HEK293 (cell line): ENCODE data around the gene TTC7B.

Experiments
- CTCF ChIA-PET: fragments of 350-600 bp; formaldehyde crosslinking; extraction: SDS; loops from one replicate; lab custom pipeline; 2021; ENCODE audit warnings: antibody characterized with exemption; lab: Yijun Ruan, JAX
- POLR2A ChIA-PET: fragments of 300-600 bp; formaldehyde crosslinking; extraction: SDS; loops from one replicate; lab custom pipeline; 2020; ENCODE audit warnings: antibody characterized with exemption, inconsistent platforms; lab: Yijun Ruan, JAX
- H3K27ac ChIP-seq: fragments of 200-500 bp; sonication (Bioruptor generic); 2 replicates; pipeline ENCODE4 v1.5.1; 2014; ENCODE audit warnings: low read depth, low read length, control low read depth, inconsistent platforms; ENCODE audit errors: extremely low read depth
- H3K36me3 ChIP-seq, 2 experiments: fragments of 200-500 bp in 1 of 2; sonication (Bioruptor generic) in 1 of 2; 1 replicate in 1 of 2; 2 replicates in 1 of 2; pipeline ENCODE4 v1.5.1; 2014 to 2017; ENCODE audit warnings: inconsistent platforms in 2 of 2, low read length in 2 of 2; ENCODE audit not compliant: control insufficient read depth in 2 of 2, insufficient read depth in 1 of 2
- H3K4me1 ChIP-seq: fragments of 200-500 bp; sonication (Bioruptor generic); 2 replicates; pipeline ENCODE4 v1.5.1; 2014; ENCODE audit warnings: mild to moderate bottlenecking, low read length, inconsistent platforms; ENCODE audit not compliant: control insufficient read depth, insufficient read depth
- H3K4me3 ChIP-seq: 2 replicates; pipeline ENCODE4 v1.5.1; 2011; ENCODE audit warnings: low read depth, mild to moderate bottlenecking, control low read depth, low read length, moderate library complexity
- H3K9me3 ChIP-seq: fragments of 200-500 bp; sonication (Bioruptor generic); 2 replicates; pipeline ENCODE4 v1.5.1; 2014; ENCODE audit warnings: low read depth, low read length, inconsistent platforms; ENCODE audit not compliant: control insufficient read depth, insufficient read depth
- BCL11B ChIP-seq: fragments of 450-650 bp; formaldehyde crosslinking; IDR thresholded peaks from 2 replicates; pipeline ENCODE4 v1.5.1; 2016; ENCODE audit warnings: low read depth, missing biosample characterization, missing genetic modification characterization
- FEZF1 ChIP-seq: fragments of 450-650 bp; formaldehyde crosslinking; IDR thresholded peaks from 2 replicates; pipeline ENCODE4 v1.5.1; 2016; ENCODE audit warnings: missing biosample characterization, missing genetic modification characterization
- GLIS1 ChIP-seq: fragments of 450-650 bp; formaldehyde crosslinking; IDR thresholded peaks from 2 replicates; pipeline ENCODE4 v1.5.1; 2016; ENCODE audit warnings: missing biosample characterization, missing genetic modification characterization
- SCRT1 ChIP-seq: fragments of 450-650 bp; formaldehyde crosslinking; IDR thresholded peaks from 2 replicates; pipeline ENCODE4 v1.5.1; 2016; ENCODE audit warnings: missing biosample characterization, missing genetic modification characterization, borderline replicate concordance
- SP3 ChIP-seq: fragments of 450-650 bp; formaldehyde crosslinking; IDR thresholded peaks from 2 replicates; pipeline ENCODE4 v1.5.1; 2016; ENCODE audit warnings: missing biosample characterization, missing genetic modification characterization
- ZNF112 ChIP-seq: fragments of 450-650 bp; formaldehyde crosslinking; IDR thresholded peaks from 2 replicates; pipeline ENCODE4 v1.5.0; 2017; ENCODE audit warnings: missing biosample characterization, missing genetic modification characterization
- ZNF133 ChIP-seq: fragments of 450-650 bp; formaldehyde crosslinking; IDR thresholded peaks from 2 replicates; pipeline ENCODE4 v1.5.1; 2016; ENCODE audit warnings: missing biosample characterization, missing genetic modification characterization
- ZNF214 ChIP-seq: fragments of 450-650 bp; formaldehyde crosslinking; IDR thresholded peaks from 2 replicates; pipeline ENCODE4 v1.5.1; 2017; ENCODE audit warnings: missing biosample characterization, mild to moderate bottlenecking, missing genetic modification characterization, borderline replicate concordance
- ZNF266 ChIP-seq: fragments of 450-650 bp; formaldehyde crosslinking; IDR thresholded peaks from 2 replicates; pipeline ENCODE4 v1.5.1; 2016; ENCODE audit warnings: missing biosample characterization, missing genetic modification characterization, low read depth
- ZNF529 ChIP-seq: fragments of 450-650 bp; formaldehyde crosslinking; IDR thresholded peaks from 2 replicates; pipeline ENCODE4 v1.5.1; 2017; ENCODE audit warnings: missing genetic modification characterization, missing biosample characterization; ENCODE audit not compliant: insufficient replicate concordance
- ZNF571 ChIP-seq: fragments of 450-650 bp; formaldehyde crosslinking; IDR thresholded peaks from 2 replicates; pipeline ENCODE4 v1.5.0; 2017; ENCODE audit warnings: missing biosample characterization, missing genetic modification characterization
- ZNF585B ChIP-seq: fragments of 450-650 bp; formaldehyde crosslinking; IDR thresholded peaks from 2 replicates; pipeline ENCODE4 v1.5.1; 2016; ENCODE audit warnings: missing biosample characterization, missing genetic modification characterization
- ZNF623 ChIP-seq: fragments of 450-650 bp; formaldehyde crosslinking; IDR thresholded peaks from 2 replicates; pipeline ENCODE4 v1.5.1; 2016; ENCODE audit warnings: missing biosample characterization, missing genetic modification characterization
- ZNF785 ChIP-seq: fragments of 450-650 bp; formaldehyde crosslinking; IDR thresholded peaks from 2 replicates; pipeline ENCODE4 v1.5.1; 2016; ENCODE audit warnings: missing biosample characterization, missing genetic modification characterization
- ZNF843 ChIP-seq: fragments of 450-650 bp; formaldehyde crosslinking; IDR thresholded peaks from 2 replicates; pipeline ENCODE4 v1.5.1; 2016; ENCODE audit warnings: missing biosample characterization, missing genetic modification characterization
- TF ChIP-seq, protein P1 (sequence below): fragments of 450-650 bp; formaldehyde crosslinking; IDR thresholded peaks from 2 replicates; pipeline ENCODE4 v1.5.1; 2016; ENCODE audit warnings: missing biosample characterization, missing genetic modification characterization
- TF ChIP-seq, protein P2 (sequence below): fragments of 450-650 bp; formaldehyde crosslinking; IDR thresholded peaks from 2 replicates; pipeline ENCODE4 v1.5.1; 2016; ENCODE audit warnings: missing biosample characterization, missing genetic modification characterization, low read depth
- TF ChIP-seq, protein P3 (sequence below): fragments of 450-650 bp; formaldehyde crosslinking; IDR thresholded peaks from 2 replicates; pipeline ENCODE4 v1.5.1; 2016; ENCODE audit warnings: missing biosample characterization, missing genetic modification characterization
- TF ChIP-seq, protein P4 (sequence below): fragments of 450-650 bp; formaldehyde crosslinking; IDR thresholded peaks from 2 replicates; pipeline ENCODE4 v1.5.1; 2016; ENCODE audit warnings: missing biosample characterization, missing genetic modification characterization
- TF ChIP-seq, protein P5 (sequence below): fragments of 450-650 bp; formaldehyde crosslinking; IDR thresholded peaks from 2 replicates; pipeline ENCODE4 v1.5.1; 2017; ENCODE audit warnings: missing biosample characterization, missing genetic modification characterization
- TF ChIP-seq, protein P6 (sequence below): fragments of 450-650 bp; formaldehyde crosslinking; conservative IDR thresholded peaks from 2 replicates; pipeline ENCODE4 v1.5.1; 2016; ENCODE audit warnings: low read depth, missing biosample characterization, missing genetic modification characterization

Gene TTC7B

DNA sequence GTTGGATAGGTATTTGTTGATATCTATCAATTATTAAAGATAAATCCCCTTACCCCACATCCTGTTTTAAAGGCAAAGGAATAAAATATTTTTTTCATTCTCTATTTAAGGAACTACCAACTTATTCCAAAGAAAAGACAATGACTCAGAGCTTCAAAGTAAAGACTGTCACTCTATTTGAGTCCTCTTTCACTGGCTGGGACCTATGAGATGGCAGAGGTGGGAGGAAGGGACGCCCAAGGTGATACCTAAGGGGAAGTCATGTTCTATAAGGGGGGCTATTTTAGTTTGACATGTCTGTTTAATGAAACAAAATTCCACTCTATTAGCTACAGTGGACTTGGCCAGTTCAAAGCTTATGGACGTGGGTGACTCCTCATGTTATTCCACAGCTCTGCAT is 209.8 kb downstream of the TTC7B start (continued):
- TF ChIP-seq ZNF133 (tag by site-specific recombination) (no peak), SP3 (tag by site-specific recombination) (no peak), ZNF214 (tag by site-specific recombination) (no peak), ZNF843 (tag by site-specific recombination) (no peak)

DNA sequence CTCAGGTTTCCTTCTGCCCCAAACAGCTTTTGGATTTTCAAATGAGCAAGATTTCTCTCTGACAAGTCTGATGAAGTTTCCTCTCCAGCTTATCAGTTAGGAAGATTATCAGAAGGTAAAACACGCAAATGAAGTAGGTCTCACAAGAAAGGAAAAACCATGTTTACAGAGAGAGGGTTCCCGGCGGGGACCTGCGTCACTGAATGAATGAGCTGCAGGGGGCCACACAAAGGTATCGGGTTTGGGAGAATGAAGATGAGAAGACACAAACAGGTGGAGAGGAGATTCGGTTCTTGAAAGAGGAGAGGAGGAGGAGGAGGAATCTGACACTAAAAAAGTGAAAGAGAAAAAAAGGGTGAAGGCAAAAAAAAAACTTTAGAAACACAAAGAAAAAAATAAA is 210.8 kb downstream of the TTC7B start:
- no peak overlapping the region for H3K4me3 ChIP-seq
- ChIA-PET POLR2A (no interaction called here), CTCF (no interaction called here)
- peaks cover 0 to 11% of the 10 kb centered on the region in 2 experiments; a peak in 1 of 3 replicates for H3K36me3 ChIP-seq
- no peak for TF ChIP-seq ZNF585B (tag by site-specific recombination)
- TF ChIP-seq, protein P1, sequence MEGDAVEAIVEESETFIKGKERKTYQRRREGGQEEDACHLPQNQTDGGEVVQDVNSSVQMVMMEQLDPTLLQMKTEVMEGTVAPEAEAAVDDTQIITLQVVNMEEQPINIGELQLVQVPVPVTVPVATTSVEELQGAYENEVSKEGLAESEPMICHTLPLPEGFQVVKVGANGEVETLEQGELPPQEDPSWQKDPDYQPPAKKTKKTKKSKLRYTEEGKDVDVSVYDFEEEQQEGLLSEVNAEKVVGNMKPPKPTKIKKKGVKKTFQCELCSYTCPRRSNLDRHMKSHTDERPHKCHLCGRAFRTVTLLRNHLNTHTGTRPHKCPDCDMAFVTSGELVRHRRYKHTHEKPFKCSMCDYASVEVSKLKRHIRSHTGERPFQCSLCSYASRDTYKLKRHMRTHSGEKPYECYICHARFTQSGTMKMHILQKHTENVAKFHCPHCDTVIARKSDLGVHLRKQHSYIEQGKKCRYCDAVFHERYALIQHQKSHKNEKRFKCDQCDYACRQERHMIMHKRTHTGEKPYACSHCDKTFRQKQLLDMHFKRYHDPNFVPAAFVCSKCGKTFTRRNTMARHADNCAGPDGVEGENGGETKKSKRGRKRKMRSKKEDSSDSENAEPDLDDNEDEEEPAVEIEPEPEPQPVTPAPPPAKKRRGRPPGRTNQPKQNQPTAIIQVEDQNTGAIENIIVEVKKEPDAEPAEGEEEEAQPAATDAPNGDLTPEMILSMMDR (tag by site-specific recombination) = no peak
- TF ChIP-seq GLIS1 = no peak
- TF ChIP-seq, protein P2, sequence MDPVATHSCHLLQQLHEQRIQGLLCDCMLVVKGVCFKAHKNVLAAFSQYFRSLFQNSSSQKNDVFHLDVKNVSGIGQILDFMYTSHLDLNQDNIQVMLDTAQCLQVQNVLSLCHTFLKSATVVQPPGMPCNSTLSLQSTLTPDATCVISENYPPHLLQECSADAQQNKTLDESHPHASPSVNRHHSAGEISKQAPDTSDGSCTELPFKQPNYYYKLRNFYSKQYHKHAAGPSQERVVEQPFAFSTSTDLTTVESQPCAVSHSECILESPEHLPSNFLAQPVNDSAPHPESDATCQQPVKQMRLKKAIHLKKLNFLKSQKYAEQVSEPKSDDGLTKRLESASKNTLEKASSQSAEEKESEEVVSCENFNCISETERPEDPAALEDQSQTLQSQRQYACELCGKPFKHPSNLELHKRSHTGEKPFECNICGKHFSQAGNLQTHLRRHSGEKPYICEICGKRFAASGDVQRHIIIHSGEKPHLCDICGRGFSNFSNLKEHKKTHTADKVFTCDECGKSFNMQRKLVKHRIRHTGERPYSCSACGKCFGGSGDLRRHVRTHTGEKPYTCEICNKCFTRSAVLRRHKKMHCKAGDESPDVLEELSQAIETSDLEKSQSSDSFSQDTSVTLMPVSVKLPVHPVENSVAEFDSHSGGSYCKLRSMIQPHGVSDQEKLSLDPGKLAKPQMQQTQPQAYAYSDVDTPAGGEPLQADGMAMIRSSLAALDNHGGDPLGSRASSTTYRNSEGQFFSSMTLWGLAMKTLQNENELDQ (tag by site-specific recombination) = no peak
- TF ChIP-seq, protein P3, sequence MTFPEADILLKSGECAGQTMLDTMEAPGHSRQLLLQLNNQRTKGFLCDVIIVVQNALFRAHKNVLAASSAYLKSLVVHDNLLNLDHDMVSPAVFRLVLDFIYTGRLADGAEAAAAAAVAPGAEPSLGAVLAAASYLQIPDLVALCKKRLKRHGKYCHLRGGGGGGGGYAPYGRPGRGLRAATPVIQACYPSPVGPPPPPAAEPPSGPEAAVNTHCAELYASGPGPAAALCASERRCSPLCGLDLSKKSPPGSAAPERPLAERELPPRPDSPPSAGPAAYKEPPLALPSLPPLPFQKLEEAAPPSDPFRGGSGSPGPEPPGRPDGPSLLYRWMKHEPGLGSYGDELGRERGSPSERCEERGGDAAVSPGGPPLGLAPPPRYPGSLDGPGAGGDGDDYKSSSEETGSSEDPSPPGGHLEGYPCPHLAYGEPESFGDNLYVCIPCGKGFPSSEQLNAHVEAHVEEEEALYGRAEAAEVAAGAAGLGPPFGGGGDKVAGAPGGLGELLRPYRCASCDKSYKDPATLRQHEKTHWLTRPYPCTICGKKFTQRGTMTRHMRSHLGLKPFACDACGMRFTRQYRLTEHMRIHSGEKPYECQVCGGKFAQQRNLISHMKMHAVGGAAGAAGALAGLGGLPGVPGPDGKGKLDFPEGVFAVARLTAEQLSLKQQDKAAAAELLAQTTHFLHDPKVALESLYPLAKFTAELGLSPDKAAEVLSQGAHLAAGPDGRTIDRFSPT (tag by site-specific recombination) = no peak
- TF ChIP-seq ZNF266 (tag by site-specific recombination) = no peak
- TF ChIP-seq, protein P4, sequence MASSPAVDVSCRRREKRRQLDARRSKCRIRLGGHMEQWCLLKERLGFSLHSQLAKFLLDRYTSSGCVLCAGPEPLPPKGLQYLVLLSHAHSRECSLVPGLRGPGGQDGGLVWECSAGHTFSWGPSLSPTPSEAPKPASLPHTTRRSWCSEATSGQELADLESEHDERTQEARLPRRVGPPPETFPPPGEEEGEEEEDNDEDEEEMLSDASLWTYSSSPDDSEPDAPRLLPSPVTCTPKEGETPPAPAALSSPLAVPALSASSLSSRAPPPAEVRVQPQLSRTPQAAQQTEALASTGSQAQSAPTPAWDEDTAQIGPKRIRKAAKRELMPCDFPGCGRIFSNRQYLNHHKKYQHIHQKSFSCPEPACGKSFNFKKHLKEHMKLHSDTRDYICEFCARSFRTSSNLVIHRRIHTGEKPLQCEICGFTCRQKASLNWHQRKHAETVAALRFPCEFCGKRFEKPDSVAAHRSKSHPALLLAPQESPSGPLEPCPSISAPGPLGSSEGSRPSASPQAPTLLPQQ = no peak
- TF ChIP-seq, protein P5, sequence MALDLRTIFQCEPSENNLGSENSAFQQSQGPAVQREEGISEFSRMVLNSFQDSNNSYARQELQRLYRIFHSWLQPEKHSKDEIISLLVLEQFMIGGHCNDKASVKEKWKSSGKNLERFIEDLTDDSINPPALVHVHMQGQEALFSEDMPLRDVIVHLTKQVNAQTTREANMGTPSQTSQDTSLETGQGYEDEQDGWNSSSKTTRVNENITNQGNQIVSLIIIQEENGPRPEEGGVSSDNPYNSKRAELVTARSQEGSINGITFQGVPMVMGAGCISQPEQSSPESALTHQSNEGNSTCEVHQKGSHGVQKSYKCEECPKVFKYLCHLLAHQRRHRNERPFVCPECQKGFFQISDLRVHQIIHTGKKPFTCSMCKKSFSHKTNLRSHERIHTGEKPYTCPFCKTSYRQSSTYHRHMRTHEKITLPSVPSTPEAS (tag by site-specific recombination) = no peak
- TF ChIP-seq, protein P6, sequence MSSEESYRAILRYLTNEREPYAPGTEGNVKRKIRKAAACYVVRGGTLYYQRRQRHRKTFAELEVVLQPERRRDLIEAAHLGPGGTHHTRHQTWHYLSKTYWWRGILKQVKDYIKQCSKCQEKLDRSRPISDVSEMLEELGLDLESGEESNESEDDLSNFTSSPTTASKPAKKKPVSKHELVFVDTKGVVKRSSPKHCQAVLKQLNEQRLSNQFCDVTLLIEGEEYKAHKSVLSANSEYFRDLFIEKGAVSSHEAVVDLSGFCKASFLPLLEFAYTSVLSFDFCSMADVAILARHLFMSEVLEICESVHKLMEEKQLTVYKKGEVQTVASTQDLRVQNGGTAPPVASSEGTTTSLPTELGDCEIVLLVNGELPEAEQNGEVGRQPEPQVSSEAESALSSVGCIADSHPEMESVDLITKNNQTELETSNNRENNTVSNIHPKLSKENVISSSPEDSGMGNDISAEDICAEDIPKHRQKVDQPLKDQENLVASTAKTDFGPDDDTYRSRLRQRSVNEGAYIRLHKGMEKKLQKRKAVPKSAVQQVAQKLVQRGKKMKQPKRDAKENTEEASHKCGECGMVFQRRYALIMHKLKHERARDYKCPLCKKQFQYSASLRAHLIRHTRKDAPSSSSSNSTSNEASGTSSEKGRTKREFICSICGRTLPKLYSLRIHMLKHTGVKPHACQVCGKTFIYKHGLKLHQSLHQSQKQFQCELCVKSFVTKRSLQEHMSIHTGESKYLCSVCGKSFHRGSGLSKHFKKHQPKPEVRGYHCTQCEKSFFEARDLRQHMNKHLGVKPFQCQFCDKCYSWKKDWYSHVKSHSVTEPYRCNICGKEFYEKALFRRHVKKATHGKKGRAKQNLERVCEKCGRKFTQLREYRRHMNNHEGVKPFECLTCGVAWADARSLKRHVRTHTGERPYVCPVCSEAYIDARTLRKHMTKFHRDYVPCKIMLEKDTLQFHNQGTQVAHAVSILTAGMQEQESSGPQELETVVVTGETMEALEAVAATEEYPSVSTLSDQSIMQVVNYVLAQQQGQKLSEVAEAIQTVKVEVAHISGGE (tag by site-specific recombination) = no peak
- no peak for TF ChIP-seq ZNF623 (tag by site-specific recombination)
- no peak for TF ChIP-seq BCL11B (tag by site-specific recombination)
- TF ChIP-seq SCRT1 (tag by site-specific recombination) = no peak
- no peak for TF ChIP-seq ZNF112
- no peak for TF ChIP-seq ZNF571 (tag by site-specific recombination)
- TF ChIP-seq ZNF785 = no peak
- no peak for TF ChIP-seq FEZF1
- TF ChIP-seq ZNF529 = no peak
- H3K9me3 ChIP-seq = no peaks in the 10 kb centered on the region
- no peak overlapping the region for H3K27ac ChIP-seq
- H3K4me1 ChIP-seq = peaks cover 4% of the 10 kb centered on the region; the same call in 1 of the 2 replicates
